GM18526 (cell line): Measurements from ENCODE around the gene DNPH1.

ENCODE experiments used
- POLR2A ChIP-seq: IDR thresholded peaks from 3 replicates; pipeline ENCODE4 v1.6.1; 2011; ENCODE audit not compliant: insufficient read length; ENCODE audit errors: extremely low read depth

Gene DNPH1, protein sequence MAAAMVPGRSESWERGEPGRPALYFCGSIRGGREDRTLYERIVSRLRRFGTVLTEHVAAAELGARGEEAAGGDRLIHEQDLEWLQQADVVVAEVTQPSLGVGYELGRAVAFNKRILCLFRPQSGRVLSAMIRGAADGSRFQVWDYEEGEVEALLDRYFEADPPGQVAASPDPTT

DNA sequence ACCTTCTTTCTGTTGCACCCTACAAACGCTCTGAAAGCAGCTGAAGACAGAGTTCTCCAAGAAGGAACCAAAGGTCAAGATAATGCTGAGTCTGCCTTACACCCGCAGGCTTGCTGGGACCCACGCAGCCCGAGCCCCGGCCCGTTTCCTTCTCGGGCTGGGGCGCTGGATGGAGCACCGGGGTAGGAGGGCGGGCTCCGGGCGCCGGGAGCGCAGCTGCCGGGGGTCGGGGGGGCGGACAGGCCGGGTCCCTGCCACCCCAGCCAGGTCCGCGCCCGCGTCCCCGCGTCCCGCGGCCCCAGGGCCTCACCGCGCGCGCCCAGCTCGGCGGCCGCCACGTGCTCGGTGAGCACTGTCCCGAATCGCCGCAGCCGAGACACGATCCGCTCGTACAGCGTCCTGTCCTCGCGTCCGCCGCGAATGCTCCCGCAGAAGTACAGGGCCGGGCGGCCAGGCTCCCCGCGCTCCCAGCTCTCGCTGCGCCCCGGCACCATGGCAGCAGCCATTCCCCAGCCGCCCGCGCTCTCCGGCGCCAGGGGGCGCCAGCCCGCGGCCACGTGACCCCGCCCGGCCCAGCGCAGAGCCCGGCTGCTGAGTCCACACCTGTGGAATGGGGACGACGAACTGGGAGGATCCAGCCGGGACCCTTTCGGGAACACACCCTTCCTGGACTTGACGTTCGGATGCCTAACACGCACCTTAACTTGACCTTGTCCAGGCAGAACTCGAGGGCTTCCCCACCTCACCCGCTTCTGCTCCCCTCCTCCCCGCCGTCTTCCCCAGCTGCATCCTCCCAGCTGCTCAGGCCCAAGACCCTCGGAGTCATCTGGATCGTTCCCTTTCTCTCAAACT lies at the start of gene DNPH1:
DNPH1 (minus strand) TSS at position 531 of the 852 bp plus-strand sequence; CDS start at position 506, 25 bp downstream.
- peak; percentile 70 for TF ChIP-seq POLR2A

DNA sequence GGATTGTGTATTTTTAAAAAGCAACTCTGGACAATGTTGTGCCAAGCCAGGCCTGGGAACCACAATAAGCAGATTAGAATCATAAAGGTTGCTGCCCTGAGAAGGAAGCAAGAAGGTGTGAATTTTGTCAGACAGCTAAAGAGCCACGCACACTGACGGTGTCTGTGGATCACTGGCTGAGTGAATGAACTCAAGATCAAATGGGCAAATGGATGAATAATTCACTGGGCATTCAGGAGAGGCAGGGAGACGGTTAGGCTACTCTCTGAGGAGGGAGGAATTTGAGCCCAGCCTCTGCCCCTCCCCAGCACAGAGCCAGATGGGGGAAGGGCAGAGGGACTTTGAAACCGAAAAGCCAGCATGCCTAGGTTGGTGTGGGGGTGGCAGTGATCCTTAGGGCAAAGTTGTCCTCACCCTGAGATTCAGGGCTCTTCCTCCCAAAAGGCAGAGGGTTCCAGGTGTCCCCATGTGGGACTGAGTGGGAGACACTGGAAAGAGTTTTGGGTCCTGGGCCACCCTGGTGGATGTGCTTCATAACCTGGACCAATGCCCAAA lies 49.3 kb upstream of the DNPH1 start:
- no peak for TF ChIP-seq POLR2A

DNA sequence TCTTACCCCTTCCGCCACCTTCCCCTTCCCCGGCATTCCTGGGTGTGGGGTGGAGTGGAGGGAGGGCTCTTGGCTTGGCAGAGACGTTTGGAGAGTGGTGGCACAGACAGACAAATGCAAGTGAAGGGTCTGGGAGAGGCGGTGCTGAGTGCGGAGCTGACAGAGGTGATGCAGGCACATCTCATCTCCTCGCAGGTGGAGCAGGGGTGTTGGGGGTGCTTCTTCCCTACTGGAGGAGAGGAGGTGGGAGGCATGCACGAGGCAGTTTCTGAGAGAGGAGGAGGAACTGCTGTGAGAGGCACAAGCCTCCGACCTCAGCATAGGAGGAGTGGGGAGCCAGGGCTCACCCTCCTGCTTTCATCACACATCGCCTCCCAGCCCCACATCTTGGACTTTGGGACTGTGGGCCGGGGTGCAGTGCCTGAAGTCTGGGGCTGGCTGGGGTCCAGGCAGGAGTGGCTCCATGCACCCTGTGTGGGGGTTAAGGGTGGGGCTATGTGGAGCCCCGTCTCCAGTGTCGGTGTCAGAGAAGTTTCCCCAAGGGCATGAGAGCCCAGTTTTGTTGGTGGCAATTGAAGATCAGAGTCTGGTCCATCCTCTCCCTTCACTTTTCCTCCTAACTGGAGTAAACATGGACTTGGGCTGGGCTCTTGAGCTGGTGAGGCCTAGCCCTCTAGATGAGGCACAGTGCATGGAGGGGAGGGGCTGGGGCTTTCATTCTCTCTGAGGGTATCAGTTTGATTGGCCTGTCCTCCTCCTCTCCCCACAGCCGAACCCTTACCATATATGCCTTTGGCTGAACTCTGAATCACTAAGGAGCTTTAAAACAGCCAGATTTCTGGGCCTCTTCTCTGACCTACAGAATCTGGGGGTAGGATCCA lies 48.6 kb upstream of the DNPH1 start:
- no peak for TF ChIP-seq POLR2A

DNA sequence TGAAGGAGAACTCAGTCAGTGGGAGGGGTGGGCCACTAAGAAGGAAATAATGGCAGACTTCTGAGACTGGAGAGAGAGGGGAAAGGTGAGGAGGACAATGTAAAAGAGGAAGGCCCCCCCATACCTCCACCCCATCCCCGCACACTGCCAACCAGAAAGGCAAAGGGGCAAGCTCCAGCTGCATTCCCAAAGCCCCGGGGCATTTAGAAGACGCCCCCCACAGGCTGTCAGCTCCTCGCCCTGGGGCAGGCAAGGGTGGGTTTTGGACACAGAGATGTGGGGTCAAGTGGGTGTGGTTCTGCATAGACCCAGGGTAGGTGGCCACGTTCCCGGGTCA lies 48.0 kb upstream of the DNPH1 start:
- no peak for TF ChIP-seq POLR2A

DNA sequence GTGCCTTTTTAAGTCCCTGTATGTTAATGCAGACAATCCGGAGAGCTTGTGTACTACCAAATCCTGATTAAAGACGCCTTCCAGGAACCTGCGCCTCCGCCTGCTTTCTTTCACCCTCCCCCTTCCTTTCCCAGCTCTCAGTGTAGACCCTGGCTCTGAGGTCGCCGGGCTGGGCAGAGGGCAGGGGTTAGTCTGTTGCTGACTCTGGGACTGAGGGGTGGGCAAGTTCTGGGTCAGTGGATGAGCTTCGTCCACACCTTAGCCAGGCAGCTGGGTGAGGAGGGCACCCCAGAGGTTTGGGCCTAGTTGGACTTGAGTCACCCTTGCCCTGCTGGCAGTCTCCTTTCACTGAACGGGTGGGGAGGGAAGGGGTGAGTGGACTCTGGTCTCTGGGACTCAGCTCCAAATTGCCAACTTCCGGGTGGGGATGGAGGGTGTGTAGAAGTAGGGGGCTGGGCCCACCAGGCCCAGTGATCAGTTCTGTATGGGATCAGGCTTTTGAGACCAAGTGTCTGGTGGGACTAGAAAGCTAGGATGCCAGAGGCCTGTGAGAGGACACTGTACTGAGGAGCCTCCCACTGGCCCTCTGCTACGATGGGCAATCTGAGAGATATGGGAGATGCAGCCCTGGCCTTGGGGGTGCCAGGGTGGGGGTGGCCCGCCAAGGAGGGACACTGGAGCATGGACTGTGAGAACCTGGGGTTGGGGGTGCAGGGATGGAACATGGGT lies 47.5 kb upstream of the DNPH1 start:
- no peak for TF ChIP-seq POLR2A

DNA sequence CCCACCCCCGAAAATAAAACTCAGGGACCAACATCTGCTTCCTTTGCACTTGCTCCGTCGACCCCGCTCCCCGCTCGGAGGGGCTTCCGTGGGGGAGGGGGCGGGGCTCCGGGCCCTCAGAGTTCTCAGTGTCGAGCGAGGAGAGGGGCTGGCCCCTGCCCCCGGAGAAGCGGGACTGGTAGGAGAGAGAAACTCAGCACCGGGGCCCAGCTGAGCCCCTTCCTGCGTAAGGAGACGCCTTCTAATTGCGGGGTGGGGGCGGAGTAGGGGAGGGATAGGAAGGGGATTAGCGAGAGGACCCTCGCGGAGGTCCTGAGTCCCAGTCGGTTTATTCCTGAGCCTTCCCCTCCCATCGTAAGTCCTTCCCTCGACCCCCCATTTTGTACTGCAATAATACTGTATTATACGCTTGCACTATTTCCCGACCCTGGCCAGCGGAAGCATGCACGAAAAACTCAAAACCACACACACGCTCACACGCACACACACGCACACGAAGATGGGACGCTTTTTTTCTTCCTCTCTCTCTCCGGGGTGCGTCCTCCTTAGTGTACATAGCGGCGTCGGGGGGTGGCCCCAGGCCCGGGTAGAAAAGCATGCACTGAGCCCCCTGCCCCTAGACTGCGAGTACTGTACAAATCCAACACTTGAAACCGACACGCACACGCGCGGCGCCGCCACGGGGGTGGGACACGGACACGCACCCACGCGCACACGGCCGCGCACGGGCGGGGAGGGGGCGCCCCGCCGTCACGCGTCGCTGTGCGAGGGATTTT lies 46.7 kb upstream of the DNPH1 start:
- TF ChIP-seq POLR2A = no peak

DNA sequence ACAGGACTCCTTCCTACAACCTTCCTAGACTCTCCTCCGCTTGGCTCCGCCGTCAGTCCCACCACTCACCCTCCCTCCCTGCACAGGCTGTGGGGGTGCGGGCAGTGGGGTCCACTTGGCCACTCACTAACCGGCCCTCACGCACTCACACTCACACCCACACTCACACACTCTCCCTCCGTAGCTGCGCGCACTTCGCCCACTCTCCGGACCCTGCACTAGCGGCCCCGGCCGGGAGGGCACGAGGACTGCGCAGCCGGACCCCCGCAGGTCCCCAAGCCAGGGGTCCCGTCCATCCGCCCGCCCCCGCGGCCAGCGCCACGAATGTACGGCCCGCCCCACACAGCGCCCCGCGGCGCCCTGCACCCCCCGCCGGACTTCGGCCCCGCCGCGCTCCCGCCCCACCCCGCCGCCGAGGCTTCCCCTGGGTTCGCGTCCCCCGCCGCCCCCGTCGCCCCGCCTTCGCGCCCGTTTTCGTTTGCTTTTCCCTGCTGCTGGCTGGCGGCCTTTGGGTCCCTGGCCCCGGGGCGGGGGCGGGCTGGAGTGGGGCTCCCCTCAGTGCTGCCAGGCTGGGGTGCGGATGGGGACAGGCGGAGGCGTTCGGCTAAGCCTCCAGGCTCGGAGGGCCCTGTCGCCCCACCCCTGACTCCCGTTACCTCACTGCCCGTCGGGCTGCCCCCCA lies 45.8 kb upstream of the DNPH1 start:
- TF ChIP-seq POLR2A = no peak

DNA sequence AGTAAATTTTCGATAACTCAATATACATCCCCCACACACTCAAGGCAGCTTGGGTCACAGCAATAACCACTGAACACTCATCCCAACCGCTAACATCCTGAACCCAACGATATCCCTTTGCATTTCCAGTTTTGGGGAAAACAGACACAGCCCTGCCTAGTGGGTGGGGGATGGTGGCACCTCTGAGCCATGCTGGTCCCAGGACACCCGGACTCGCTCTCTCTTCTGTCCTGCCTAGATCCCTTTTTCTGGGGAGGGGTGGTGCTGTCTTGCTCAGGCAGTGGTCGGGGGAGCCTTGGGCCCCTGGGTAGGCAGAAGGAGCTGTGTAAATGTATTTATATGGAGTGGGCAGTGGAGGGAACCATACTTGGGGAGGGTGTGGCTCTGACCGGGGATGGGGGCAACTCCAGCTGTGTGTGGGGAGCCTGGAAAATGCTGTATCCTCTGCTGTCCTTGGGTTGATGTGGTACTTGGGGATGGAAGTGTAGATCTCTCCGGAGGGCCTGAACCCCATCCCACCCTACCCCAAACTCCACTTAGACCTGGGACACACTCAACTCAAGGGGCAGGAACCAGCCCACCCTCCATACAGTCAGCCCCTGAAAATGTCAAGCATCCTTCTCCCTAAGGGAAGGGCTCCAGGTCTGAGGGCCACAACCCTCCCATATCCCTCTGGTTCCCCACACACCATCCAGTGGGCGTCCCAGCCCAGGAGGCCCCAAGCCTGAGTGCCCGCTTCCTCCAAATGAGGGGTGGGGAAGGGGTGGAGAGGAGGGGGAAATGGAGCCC lies 45.0 kb upstream of the DNPH1 start:
- TF ChIP-seq POLR2A = no peak

DNA sequence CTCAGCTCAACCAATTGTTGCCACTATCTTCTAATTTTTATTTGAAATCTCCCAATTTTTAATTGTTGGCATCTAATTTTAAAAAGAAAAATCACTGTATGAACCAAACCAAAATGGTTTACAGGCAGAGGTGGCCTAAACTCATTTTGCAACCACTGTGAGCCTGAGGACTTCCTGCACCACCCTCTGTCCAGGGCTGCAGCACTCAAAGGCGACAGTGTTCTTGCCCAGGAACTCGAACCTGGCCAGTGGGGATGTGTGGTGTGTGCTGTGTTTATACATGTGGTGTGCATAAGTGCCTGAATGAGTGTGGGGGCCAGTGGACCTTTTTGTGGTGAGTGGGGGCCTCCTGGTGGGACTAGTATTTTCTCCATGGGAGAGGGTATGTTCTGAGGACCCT lies 44.4 kb upstream of the DNPH1 start:
- TF ChIP-seq POLR2A = no peak

DNA sequence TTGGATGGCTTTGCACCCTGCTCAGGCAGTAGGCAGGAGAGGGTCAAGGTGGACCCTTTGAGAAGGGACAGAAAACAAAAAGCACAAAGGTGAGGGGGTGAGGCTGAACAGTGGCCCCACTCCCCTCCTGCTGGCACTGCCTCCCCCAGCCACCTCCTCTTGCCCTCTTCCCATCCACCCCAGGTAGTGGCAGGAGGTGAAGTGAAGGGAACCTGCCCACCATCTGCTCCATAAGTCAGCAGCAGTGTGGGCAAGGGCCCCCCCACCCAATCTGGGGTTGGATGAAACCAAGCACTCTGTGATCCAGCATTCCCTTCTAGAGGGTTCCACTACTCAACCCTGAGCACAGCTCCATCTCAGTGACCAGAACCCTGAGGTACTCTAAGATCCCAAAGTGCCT lies 42.7 kb upstream of the DNPH1 start:
- TF ChIP-seq POLR2A = no peak

DNA sequence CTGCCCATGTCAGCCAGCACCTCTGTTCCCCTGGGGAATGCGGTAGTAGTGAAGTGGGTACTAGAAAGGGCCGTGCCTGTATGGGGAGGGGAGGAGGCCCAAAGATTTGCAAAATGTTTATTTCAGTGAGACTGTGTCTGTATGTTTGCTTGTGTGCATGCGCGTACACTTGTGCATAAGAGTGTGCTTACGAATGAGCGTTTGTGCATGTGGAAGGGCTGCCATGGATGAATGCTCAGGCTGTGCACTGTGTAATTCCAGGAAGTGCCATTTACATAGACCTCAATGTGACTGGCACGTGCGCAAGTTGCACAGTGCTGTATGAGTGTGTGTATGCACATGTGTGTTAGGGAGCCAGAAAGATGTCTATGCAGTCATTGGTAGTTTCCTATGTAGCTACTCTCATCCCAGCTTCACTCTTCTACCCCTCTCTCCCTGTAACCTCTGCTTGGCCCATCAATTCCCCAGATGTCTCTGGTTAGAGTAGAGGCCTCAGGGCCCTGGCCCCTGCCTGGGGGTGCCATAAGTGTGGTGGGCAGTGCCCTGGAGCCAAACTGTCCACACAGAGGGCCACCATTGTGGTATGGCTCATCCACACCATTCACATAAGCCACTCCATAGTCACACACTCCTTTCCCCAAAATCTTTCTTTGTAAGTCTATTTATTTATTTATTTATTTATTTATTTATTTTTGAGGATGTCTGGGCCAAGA lies 42.0 kb upstream of the DNPH1 start:
- no peak for TF ChIP-seq POLR2A
